HCT116 (cell line): ENCODE data around the gene HADH. TPM values are rescaled to one million over a fixed set of nuclear protein-coding genes. Genes with fewer than 3 reads are reported as not detected.

ENCODE experiments used
- EZH2phosphoT487 ChIP-seq: fragments of 200-600 bp; IDR thresholded peaks from 2 replicates; pipeline ENCODE4 v1.6.1; 2018; ENCODE audit warnings: antibody characterized with exemption, borderline replicate concordance
- JUND ChIP-seq: IDR thresholded peaks from 2 replicates; pipeline ENCODE4 v1.6.1; 2012
- POLR2A ChIP-seq: IDR thresholded peaks from 2 replicates; pipeline ENCODE4 v1.7.0; 2011; ENCODE audit warnings: borderline replicate concordance; ENCODE audit not compliant: insufficient read depth, insufficient read length; ENCODE audit errors: extremely low read depth
- POLR2AphosphoS5 ChIP-seq: IDR thresholded peaks from 2 replicates; pipeline ENCODE4 v1.6.1; 2011; ENCODE audit warnings: mild to moderate bottlenecking, low read depth, low read length, moderate library complexity
- RAD21 ChIP-seq: IDR thresholded peaks from 2 replicates; pipeline ENCODE4 v1.6.1; 2012; ENCODE audit warnings: low read depth, mild to moderate bottlenecking
- SP1 ChIP-seq: IDR thresholded peaks from 2 replicates; pipeline ENCODE4 v1.6.1; 2012; ENCODE audit warnings: low read depth
- YY1 ChIP-seq: IDR thresholded peaks from 2 replicates; pipeline ENCODE4 v1.6.1; 2011; ENCODE audit warnings: low read length, low read depth, moderate library complexity, mild to moderate bottlenecking; ENCODE audit not compliant: insufficient replicate concordance; ENCODE audit errors: extremely low read depth
- total RNA-seq: library from RNA; stranded (reverse); gene quantifications from one replicate; pipeline ENCODE4 v1.2.1, GENCODE V29; 2021; ENCODE audit not compliant: unreplicated experiment
- TF ChIP-seq, protein P1 (sequence below): IDR thresholded peaks from 2 replicates; pipeline ENCODE4 v1.6.1; 2011; ENCODE audit warnings: mild to moderate bottlenecking, low read length, moderate library complexity; ENCODE audit not compliant: insufficient replicate concordance; ENCODE audit errors: extremely low read depth
- TF ChIP-seq, protein P2 (sequence below): IDR thresholded peaks from 2 replicates; pipeline ENCODE4 v1.6.1; 2012
- TF ChIP-seq, protein P3 (sequence below): IDR thresholded peaks from 2 replicates; pipeline ENCODE4 v1.6.1; 2012; ENCODE audit warnings: low read depth

The HADH gene
- total RNA-seq, 1 experiment from 2014 or later = 30.2 TPM

DNA sequence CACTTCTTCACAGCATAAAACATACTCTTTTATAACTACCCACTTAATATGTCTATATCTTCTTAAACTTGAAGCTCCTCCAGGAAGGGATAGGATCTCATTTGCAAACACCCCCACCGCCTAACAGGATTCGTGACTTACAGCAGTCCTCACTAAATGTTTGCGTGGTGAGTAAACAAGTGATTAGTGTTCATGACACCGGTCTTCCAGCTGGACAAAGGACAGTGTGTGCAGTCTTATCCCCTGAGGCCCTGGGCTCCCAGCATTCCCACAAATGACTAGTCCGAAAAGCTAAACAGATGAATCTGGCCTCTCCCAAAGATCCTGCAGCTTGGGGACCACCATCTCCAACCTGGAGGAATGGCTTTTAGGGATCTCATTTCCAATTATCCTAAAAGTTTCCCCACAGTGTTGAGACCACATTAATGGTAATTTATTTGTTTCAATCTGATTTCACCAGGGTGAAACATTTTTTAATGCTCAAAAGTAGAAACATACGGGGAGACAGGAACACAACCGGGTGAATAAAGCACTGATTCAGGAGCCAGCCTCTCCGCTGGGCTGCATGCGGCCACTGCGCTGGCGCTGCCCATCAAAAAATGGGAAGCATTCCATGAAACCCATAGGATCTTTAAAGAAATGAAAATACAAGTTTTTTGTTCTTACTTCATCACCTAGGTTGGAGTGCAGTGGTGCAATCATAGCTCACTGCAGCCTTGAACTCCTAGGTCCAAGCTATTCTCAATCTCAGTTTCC lies 69.2 kb downstream of the HADH start (continued):
- TF ChIP-seq, protein P1, sequence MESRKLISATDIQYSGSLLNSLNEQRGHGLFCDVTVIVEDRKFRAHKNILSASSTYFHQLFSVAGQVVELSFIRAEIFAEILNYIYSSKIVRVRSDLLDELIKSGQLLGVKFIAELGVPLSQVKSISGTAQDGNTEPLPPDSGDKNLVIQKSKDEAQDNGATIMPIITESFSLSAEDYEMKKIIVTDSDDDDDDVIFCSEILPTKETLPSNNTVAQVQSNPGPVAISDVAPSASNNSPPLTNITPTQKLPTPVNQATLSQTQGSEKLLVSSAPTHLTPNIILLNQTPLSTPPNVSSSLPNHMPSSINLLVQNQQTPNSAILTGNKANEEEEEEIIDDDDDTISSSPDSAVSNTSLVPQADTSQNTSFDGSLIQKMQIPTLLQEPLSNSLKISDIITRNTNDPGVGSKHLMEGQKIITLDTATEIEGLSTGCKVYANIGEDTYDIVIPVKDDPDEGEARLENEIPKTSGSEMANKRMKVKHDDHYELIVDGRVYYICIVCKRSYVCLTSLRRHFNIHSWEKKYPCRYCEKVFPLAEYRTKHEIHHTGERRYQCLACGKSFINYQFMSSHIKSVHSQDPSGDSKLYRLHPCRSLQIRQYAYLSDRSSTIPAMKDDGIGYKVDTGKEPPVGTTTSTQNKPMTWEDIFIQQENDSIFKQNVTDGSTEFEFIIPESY = no peak
- TF ChIP-seq POLR2A (no peak), POLR2AphosphoS5 (peak; percentile 33; the same call in 1 of the 2 replicates), EZH2phosphoT487 (no peak), SP1 (peak; percentile 82), YY1 (no peak), RAD21 (no peak), JUND (peak; percentile 73)
- TF ChIP-seq, protein P2, sequence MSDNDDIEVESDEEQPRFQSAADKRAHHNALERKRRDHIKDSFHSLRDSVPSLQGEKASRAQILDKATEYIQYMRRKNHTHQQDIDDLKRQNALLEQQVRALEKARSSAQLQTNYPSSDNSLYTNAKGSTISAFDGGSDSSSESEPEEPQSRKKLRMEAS = peak; percentile 25; the same call in 1 of the 2 replicates
- TF ChIP-seq, protein P3, sequence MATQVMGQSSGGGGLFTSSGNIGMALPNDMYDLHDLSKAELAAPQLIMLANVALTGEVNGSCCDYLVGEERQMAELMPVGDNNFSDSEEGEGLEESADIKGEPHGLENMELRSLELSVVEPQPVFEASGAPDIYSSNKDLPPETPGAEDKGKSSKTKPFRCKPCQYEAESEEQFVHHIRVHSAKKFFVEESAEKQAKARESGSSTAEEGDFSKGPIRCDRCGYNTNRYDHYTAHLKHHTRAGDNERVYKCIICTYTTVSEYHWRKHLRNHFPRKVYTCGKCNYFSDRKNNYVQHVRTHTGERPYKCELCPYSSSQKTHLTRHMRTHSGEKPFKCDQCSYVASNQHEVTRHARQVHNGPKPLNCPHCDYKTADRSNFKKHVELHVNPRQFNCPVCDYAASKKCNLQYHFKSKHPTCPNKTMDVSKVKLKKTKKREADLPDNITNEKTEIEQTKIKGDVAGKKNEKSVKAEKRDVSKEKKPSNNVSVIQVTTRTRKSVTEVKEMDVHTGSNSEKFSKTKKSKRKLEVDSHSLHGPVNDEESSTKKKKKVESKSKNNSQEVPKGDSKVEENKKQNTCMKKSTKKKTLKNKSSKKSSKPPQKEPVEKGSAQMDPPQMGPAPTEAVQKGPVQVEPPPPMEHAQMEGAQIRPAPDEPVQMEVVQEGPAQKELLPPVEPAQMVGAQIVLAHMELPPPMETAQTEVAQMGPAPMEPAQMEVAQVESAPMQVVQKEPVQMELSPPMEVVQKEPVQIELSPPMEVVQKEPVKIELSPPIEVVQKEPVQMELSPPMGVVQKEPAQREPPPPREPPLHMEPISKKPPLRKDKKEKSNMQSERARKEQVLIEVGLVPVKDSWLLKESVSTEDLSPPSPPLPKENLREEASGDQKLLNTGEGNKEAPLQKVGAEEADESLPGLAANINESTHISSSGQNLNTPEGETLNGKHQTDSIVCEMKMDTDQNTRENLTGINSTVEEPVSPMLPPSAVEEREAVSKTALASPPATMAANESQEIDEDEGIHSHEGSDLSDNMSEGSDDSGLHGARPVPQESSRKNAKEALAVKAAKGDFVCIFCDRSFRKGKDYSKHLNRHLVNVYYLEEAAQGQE = no peak
- TF ChIP-seq, all 23 proteins: peak for 6
